ENCODE data around the gene STPG4. TPM values are rescaled to one million over a fixed set of nuclear protein-coding genes. Genes with fewer than 3 reads are reported as not detected.
"Not testable (repeated sequence)": the region's sequence is repeated elsewhere in the genome, so short reads cannot be mapped to it uniquely, and the experiment has no call there.

STPG4 gene
- total RNA-seq, 6 donors from 2014 or later = 0.40 to 1.2 (median 0.48) TPM; not detected in 2

DNA sequence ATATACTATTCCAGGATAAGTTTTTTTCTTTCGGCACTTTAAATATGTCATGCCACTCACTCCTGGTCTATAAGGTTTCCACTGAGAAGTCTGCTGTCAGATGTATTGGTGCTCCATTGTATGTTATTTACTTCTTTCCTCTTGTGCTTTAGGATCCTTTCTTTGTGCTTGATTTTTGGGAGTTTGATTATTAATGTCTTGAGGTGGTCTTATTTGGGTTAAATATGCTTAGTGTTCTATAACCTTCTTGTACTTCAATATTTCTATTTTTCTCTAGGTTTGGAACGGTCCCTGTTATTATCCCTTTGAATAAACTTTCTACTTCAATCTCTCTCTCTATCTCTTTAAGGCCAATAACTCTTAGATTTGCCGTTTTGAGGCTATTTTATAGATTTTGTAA, 28.3 kb downstream of the STPG4 start:
- DNase-seq = no peak

DNA sequence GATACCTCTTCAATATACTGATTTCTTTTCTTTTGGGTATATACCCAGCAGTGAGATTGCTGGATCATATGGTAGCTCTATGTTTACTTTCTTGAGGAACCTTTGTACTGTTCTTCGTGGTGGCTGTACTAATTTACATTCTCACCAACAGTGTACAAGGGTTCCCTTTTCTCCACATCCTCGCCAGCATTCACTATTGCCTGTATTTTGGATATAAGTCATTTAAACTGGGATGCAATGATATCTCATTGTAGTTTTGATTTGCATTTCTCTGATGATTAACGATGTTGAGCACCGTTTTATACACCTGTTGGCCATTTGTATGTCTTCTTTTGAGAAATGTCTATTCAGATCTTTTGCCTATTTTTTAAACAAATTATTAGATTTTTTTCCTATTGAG, 30.4 kb downstream of the STPG4 start:
- 84 to 85% methylated on average over 4 of the region's 4 CpGs for WGBS, 2 donors
- not testable (repeated sequence) for H3K4me3 ChIP-seq; ATAC-seq (ENCODE audit: low FRiP score in 2 of 2); DNase-seq; H3K36me3 ChIP-seq; H3K27ac ChIP-seq; H3K9me3 ChIP-seq; H3K4me1 ChIP-seq; H3K27me3 ChIP-seq

More for the DNA sequence above, 28.3 kb downstream of the STPG4 start:
- ATAC-seq (ENCODE audit: low FRiP score in 2 of 2) = no peak
- TF ChIP-seq POLR2AphosphoS5 (IDR thresholded peaks at IDR 0.05) (no peak), EP300 (IDR thresholded peaks at IDR 0.05) (no peak), POLR2A (IDR thresholded peaks at IDR 0.05) (no peak)
- TF ChIP-seq, protein P1, sequence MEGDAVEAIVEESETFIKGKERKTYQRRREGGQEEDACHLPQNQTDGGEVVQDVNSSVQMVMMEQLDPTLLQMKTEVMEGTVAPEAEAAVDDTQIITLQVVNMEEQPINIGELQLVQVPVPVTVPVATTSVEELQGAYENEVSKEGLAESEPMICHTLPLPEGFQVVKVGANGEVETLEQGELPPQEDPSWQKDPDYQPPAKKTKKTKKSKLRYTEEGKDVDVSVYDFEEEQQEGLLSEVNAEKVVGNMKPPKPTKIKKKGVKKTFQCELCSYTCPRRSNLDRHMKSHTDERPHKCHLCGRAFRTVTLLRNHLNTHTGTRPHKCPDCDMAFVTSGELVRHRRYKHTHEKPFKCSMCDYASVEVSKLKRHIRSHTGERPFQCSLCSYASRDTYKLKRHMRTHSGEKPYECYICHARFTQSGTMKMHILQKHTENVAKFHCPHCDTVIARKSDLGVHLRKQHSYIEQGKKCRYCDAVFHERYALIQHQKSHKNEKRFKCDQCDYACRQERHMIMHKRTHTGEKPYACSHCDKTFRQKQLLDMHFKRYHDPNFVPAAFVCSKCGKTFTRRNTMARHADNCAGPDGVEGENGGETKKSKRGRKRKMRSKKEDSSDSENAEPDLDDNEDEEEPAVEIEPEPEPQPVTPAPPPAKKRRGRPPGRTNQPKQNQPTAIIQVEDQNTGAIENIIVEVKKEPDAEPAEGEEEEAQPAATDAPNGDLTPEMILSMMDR (IDR thresholded peaks at IDR 0.05) = no peak
- 89 to 93% methylated on average over 3 of the region's 3 CpGs for WGBS, 2 donors
- no peak overlapping the region for H3K4me3 ChIP-seq
- no peaks in the 10 kb centered on the region for H3K27me3 ChIP-seq
- no peaks in the 10 kb centered on the region for H3K36me3 ChIP-seq
- no peak overlapping the region for H3K27ac ChIP-seq
- H3K9me3 ChIP-seq = no peaks in the 10 kb centered on the region
- H3K4me1 ChIP-seq = no peaks in the 10 kb centered on the region

DNA sequence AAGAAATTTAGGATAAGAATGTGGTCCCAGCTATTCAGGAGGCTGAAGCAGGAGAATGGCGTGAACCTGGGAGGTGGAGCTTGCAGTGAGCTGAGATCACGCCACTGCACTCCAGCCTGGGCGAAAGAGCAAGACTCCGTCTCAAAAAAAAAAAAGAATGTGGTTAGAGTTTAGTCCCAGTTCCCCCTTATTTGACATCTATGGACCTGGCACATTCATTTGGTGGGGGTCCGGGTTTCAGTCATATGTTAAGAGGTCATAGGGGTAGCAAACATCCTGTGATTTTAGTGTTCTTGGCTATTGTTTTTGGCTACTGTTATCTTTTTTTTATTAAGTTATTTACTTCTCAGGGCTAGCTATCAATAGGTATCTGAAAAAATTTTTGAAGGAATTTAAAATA, 34.7 kb downstream of the STPG4 start:
- 89 to 93% methylated on average over 5 of the region's 5 CpGs for WGBS, 2 donors
- not testable (repeated sequence) for ATAC-seq (ENCODE audit: low FRiP score in 2 of 2); H3K4me3 ChIP-seq; H3K36me3 ChIP-seq; H3K9me3 ChIP-seq; DNase-seq; H3K27me3 ChIP-seq; H3K27ac ChIP-seq; H3K4me1 ChIP-seq

- ATAC-seq (ENCODE audit: low FRiP score in 2 of 2) (peak in 1 of 2 donors; percentile 23), DNase-seq (no peak)
- Histone ChIP-seq H3K27ac (no peak overlapping the region), H3K4me1 (peaks cover 0 to 9% (median 3%) of the 10 kb centered on the region in 4 donors), H3K36me3 (no peaks in the 10 kb centered on the region), H3K9me3 (no peaks in the 10 kb centered on the region), H3K27me3 (no peaks in the 10 kb centered on the region), H3K4me3 (no peak overlapping the region)
- WGBS, 2 donors = 40 to 64% methylated on average over 2 of the region's 2 CpGs
- no peak for TF ChIP-seq POLR2AphosphoS5 (IDR thresholded peaks at IDR 0.05)
- no peak for TF ChIP-seq POLR2A (IDR thresholded peaks at IDR 0.05)
- TF ChIP-seq, protein P1 (IDR thresholded peaks at IDR 0.05) = no peak
- TF ChIP-seq EP300 (IDR thresholded peaks at IDR 0.05) = no peak
Measured at GRCh38 chr2:47119001-47119400, 36.1 kb downstream of the STPG4 start.

- H3K27me3 ChIP-seq = no peaks in the 10 kb centered on the region
- WGBS, 2 donors = 29 to 30% methylated on average over 2 of the region's 2 CpGs
- no peak overlapping the region for H3K4me3 ChIP-seq
- DNase-seq (no peak), ATAC-seq (ENCODE audit: low FRiP score in 2 of 2) (no peak)
- H3K36me3 ChIP-seq = no peaks in the 10 kb centered on the region
- no peak overlapping the region for H3K27ac ChIP-seq
- no peaks in the 10 kb centered on the region for H3K9me3 ChIP-seq
- H3K4me1 ChIP-seq = peaks cover 0 to 9% (median 3%) of the 10 kb centered on the region in 4 donors
- TF ChIP-seq EP300 (IDR thresholded peaks at IDR 0.05) = no peak
- TF ChIP-seq, protein P1 (IDR thresholded peaks at IDR 0.05) = no peak
- TF ChIP-seq POLR2A (IDR thresholded peaks at IDR 0.05) = no peak
- no peak for TF ChIP-seq POLR2AphosphoS5 (IDR thresholded peaks at IDR 0.05)
Measured at GRCh38 chr2:47118581-47118980, 36.5 kb downstream of the STPG4 start.

DNA sequence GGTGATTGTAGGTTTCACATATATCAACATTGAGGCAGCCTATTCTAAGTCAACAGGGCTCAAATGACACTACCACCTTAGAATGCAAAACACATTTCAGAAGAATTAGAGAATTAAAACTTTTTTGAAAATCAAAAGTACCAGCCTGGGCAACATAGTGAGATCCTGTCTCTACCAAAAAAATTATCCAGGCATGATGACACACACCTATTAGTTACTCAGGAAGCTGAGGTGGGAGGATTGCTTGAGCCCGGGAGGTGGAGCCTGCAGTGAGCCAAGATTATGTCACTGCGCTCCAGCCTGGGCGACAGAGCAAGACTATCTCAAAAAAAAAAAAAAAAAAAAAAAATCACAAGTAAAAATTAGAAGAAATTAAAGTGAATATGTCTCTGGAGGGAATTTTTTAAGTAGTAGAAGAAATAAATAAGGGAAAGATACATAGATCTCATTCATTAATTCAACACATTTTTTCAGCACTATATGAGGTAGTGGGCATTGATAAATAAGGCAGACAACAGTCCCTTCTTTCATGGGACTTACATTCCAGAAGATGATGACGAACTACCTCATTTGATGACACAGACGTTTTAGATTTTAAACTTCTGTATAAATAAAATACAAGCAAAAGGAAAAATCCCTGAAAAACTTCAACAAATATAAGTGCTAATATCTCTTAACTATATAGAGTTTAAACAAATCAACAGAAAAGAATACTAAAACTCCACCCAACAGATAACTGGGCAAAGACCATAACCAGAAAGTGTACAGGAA, 42.3 kb downstream of the STPG4 start:
- no peak overlapping the region for H3K27ac ChIP-seq
- no peaks in the 10 kb centered on the region for H3K4me1 ChIP-seq
- WGBS, 2 donors = 89 to 93% methylated on average over 5 of the region's 5 CpGs
- H3K36me3 ChIP-seq = no peaks in the 10 kb centered on the region
- TF ChIP-seq POLR2AphosphoS5 (IDR thresholded peaks at IDR 0.05) (no peak), POLR2A (IDR thresholded peaks at IDR 0.05) (no peak), EP300 (IDR thresholded peaks at IDR 0.05) (no peak)
- TF ChIP-seq, protein P1 (IDR thresholded peaks at IDR 0.05) = no peak
- no peaks in the 10 kb centered on the region for H3K27me3 ChIP-seq
- no peak for ATAC-seq (ENCODE audit: low FRiP score in 2 of 2)
- H3K9me3 ChIP-seq = no peaks in the 10 kb centered on the region
- no peak overlapping the region for H3K4me3 ChIP-seq
- no peak for DNase-seq

Measured in upper lobe of left lung (tissue), 6 donors.